Measurements from ENCODE around the gene TYW3.

DNA sequence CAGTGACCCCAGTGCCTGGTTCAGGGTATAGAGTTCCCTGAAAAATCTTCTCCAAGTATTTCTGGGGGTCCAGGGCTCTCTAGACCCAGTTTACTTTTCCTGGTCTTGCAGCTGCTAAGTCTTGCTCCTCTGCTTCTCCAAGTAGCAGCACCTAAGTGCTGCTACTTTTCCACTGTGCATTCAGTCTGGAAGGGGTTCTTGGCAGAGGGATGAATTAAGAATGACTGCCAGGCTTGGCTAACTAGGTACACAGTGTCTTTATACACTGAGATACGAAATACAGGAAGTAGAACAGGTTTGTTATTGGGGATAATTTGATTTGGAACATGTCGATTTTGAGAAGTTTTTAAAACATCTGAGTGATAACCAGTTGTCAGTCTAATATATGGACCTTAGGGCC, 35.1 kb upstream of the TYW3 start:
- TF ChIP-seq, protein P1, sequence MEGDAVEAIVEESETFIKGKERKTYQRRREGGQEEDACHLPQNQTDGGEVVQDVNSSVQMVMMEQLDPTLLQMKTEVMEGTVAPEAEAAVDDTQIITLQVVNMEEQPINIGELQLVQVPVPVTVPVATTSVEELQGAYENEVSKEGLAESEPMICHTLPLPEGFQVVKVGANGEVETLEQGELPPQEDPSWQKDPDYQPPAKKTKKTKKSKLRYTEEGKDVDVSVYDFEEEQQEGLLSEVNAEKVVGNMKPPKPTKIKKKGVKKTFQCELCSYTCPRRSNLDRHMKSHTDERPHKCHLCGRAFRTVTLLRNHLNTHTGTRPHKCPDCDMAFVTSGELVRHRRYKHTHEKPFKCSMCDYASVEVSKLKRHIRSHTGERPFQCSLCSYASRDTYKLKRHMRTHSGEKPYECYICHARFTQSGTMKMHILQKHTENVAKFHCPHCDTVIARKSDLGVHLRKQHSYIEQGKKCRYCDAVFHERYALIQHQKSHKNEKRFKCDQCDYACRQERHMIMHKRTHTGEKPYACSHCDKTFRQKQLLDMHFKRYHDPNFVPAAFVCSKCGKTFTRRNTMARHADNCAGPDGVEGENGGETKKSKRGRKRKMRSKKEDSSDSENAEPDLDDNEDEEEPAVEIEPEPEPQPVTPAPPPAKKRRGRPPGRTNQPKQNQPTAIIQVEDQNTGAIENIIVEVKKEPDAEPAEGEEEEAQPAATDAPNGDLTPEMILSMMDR (IDR thresholded peaks at IDR 0.05; ENCODE audit: low read depth, low read length) = no peak
- TF ChIP-seq POLR2A (IDR thresholded peaks at IDR 0.05; ENCODE audit: extremely low read depth, insufficient read length) (no peak), MYC (IDR thresholded peaks at IDR 0.05; ENCODE audit: low read depth, low read length) (no peak)
- TF ChIP-seq, protein P2, sequence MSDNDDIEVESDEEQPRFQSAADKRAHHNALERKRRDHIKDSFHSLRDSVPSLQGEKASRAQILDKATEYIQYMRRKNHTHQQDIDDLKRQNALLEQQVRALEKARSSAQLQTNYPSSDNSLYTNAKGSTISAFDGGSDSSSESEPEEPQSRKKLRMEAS (IDR thresholded peaks at IDR 0.05; ENCODE audit: low read depth, low read length) = no peak
